Measurements from ENCODE around the gene KDM2B. TPM values are rescaled to one million over a fixed set of nuclear protein-coding genes. Genes with fewer than 3 reads are reported as not detected.
A peak's percentile ranks its signal among the peaks of the same experiment; 100 is the strongest.

The KDM2B gene
- polyA plus RNA-seq, 2 of the 4 experiments (the other 2 are of a cell fraction): 10.4 to 18.4 TPM

DNA sequence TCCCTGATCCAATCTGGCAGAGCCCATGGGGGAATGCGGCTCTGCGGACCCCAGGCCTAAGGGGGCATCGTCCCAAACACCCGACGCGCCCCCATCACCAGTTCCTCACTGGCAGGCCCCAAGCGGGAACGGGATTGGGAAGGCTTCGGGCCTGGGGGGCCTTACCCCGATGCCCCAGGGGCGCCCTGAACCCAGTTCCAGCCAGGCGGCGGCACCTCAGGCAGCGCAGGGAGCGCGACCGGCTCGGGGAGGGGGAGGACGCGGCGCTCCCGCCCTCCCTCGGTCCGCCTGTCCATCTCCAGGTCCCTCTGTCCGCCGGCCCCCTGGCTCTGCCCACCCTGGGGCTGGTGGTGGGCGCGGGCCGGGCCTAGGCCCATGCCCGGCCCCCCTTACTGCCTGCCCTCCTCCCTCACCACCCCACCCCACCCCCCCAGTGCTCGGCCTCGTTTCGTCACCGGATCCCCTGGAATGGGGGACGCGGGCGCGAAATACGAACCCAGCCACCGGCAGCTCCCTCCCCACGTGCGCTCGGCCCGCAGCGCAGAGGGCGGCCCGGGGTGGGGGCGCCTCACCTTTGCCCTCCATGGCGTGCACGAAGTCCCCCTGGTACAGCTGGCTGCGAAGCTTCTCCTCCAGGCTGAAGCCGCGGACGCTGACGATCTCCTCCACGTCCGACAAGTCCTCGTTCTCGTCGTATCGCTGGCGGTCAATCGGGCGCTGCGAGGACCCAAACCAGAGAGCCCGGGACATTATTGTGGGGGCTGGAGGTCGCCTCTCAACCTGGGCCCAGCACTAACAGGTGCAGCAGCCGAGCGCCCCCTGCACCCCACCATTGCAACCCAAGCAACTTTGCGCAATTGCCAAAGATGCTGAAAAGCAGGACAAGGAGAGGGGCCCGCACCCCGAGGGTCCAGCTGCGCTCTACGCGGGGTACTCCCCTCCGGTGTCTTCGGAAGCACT is 2.3 kb downstream of the KDM2B start:
- H3K9me3 ChIP-seq: no peaks in the 10 kb centered on the region

DNA sequence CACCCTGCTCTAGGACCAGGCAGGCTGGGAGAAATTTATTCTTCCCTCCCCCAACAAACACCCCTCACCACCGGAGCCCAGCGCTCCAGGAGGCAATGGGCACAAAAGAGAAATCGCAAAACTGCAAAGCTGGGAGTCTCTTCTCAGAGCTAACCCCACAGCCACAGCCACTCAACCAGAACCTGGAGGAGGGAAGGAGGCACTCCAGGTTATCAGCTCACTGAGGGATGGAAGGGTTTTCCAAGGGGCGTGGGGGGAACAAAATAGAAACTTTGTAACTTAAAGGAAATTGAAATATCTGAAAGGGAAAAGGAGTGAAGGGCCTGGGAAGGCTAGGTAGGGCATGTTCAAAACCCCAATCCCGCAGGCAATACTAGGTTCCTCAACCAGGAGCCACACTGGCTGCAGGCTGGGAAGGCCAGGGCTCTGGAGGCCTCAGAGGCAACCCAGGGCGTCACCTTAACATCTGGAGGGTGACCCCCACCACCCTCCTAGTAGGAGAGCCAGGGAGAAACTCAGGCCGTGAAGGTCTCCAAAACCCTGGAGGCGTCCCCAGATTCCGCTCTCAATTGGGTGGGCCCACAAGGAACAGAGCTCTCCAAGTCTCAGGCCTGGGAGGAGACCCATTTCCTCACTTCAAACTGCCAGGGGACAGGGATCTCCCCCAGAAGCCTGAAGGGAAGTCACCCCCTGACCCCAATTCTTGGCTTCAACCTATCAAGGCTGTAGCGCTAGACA is 3.2 kb downstream of the KDM2B start:
- ChIA-PET POLR2A (interaction anchor here (1.0 to 1.2 kb wide), 3 partner anchors 25 to 49 kb away, joined by 3 to 6 read pairs (median 4); partner anchors contain the start of gene ORAI1), CTCF (interaction anchor here (1.0 to 6.5 kb wide), 9 partner anchors 18 to 105 kb away, joined by 3 to 49 read pairs (median 4); partner anchors contain the start of gene ORAI1)
- H3K4me2 ChIP-seq: peak overlapping the region; percentile 90
- peak overlapping the region; percentile 59 to 94 for H3K27ac ChIP-seq
- peaks cover 46% of the 10 kb centered on the region for H3K4me1 ChIP-seq
- WGBS (ENCODE audit: missing lambda C conversion rate): 82% methylated on average over 10 of the region's 10 CpGs
- no peak for DNase-seq (ENCODE audit: low read depth in 1 of 2, low spot score in 1 of 2)
- peak in 1 of 2 experiments; percentile 18; a peak in 3 of 6 replicates for ATAC-seq
- FAIRE-seq: no peak
- H3K4me3 ChIP-seq: no peak overlapping the region
- no peaks in the 10 kb centered on the region for H3K9me3 ChIP-seq
- TF ChIP-seq FOSL2 (IDR thresholded peaks at IDR 0.05) (no peak), FOSL2 (CRISPR knock-in tag; IDR thresholded peaks at IDR 0.05) (no peak), BHLHE40 (IDR thresholded peaks at IDR 0.05; ENCODE audit: low read depth, low read length) (no peak), HOXB13 (CRISPR knock-in tag; IDR thresholded peaks at IDR 0.05; ENCODE audit: low read depth) (no peak), RCOR1 (IDR thresholded peaks at IDR 0.05; ENCODE audit: low read depth, low read length) (no peak), CHD2 (IDR thresholded peaks at IDR 0.05; ENCODE audit: low read length, partially characterized antibody) (no peak), ZNF302 (CRISPR knock-in tag; IDR thresholded peaks at IDR 0.05) (no peak), RFX5 (IDR thresholded peaks at IDR 0.05) (no peak), REST (IDR thresholded peaks at IDR 0.05) (no peak), SREBF2 (IDR thresholded peaks at IDR 0.05) (no peak), KDM5A (IDR thresholded peaks at IDR 0.05) (no peak), NPAS2 (CRISPR knock-in tag; IDR thresholded peaks at IDR 0.05; ENCODE audit: borderline replicate concordance) (no peak), EHF (CRISPR knock-in tag; IDR thresholded peaks at IDR 0.05) (no peak), SMC3 (IDR thresholded peaks at IDR 0.05) (no peak), ESRRA (IDR thresholded peaks at IDR 0.05; ENCODE audit: borderline replicate concordance, low read length) (no peak)
- TF ChIP-seq, protein P1, sequence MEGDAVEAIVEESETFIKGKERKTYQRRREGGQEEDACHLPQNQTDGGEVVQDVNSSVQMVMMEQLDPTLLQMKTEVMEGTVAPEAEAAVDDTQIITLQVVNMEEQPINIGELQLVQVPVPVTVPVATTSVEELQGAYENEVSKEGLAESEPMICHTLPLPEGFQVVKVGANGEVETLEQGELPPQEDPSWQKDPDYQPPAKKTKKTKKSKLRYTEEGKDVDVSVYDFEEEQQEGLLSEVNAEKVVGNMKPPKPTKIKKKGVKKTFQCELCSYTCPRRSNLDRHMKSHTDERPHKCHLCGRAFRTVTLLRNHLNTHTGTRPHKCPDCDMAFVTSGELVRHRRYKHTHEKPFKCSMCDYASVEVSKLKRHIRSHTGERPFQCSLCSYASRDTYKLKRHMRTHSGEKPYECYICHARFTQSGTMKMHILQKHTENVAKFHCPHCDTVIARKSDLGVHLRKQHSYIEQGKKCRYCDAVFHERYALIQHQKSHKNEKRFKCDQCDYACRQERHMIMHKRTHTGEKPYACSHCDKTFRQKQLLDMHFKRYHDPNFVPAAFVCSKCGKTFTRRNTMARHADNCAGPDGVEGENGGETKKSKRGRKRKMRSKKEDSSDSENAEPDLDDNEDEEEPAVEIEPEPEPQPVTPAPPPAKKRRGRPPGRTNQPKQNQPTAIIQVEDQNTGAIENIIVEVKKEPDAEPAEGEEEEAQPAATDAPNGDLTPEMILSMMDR (IDR thresholded peaks at IDR 0.05): no peak
- TF ChIP-seq, protein P2, sequence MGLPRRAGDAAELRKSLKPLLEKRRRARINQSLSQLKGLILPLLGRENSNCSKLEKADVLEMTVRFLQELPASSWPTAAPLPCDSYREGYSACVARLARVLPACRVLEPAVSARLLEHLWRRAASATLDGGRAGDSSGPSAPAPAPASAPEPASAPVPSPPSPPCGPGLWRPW (IDR thresholded peaks at IDR 0.05): no peak

More for the DNA sequence above, 2.3 kb downstream of the KDM2B start:
- DNase-seq (ENCODE audit: low read depth in 1 of 2, low spot score in 1 of 2) (no peak), FAIRE-seq (no peak), ATAC-seq (no peak)
- H3K27ac ChIP-seq: peak overlapping the region; percentile 77 to 94
- ChIA-PET POLR2A (interaction anchor here (3.0 kb wide), 1 partner anchor 47 kb away, joined by 24 read pairs; the partner anchor contains the start of gene ORAI1), CTCF (interaction anchor here (1.0 to 6.5 kb wide), 6 partner anchors 9 to 84 kb away, joined by 3 to 49 read pairs (median 12); partner anchors contain the start of gene ORAI1)
- H3K4me3 ChIP-seq: peak overlapping the region; percentile 54
- H3K4me2 ChIP-seq: peak overlapping the region; percentile 90
- peaks cover 49% of the 10 kb centered on the region for H3K4me1 ChIP-seq
- 93% methylated on average over 58 of the region's 77 CpGs for WGBS (ENCODE audit: missing lambda C conversion rate)
- TF ChIP-seq POLR2A (IDR thresholded peaks at IDR 0.05; ENCODE audit: low read length) (no peak), FOSB (CRISPR knock-in tag; IDR thresholded peaks at IDR 0.05) (no peak), BHLHE40 (IDR thresholded peaks at IDR 0.05; ENCODE audit: low read depth, low read length) (no peak), ZSCAN20 (CRISPR knock-in tag; IDR thresholded peaks at IDR 0.05) (no peak), MAZ (IDR thresholded peaks at IDR 0.05; ENCODE audit: borderline replicate concordance, low read depth, low read length) (no peak), EHF (CRISPR knock-in tag; IDR thresholded peaks at IDR 0.05) (no peak), KDM1A (IDR thresholded peaks at IDR 0.05; ENCODE audit: low read depth) (no peak), SMC3 (IDR thresholded peaks at IDR 0.05) (no peak), MYC (IDR thresholded peaks at IDR 0.05; ENCODE audit: borderline replicate concordance, low read length) (no peak), HDAC2 (IDR thresholded peaks at IDR 0.05) (no peak), CBX2 (IDR thresholded peaks at IDR 0.05; ENCODE audit: borderline replicate concordance, low read depth) (no peak), JUNB (IDR thresholded peaks at IDR 0.05) (no peak), JUN (IDR thresholded peaks at IDR 0.05) (no peak), EHMT2 (IDR thresholded peaks at IDR 0.05; ENCODE audit: low read depth) (no peak), MAFK (IDR thresholded peaks at IDR 0.05; ENCODE audit: partially characterized antibody) (no peak), HOXA7 (CRISPR knock-in tag; IDR thresholded peaks at IDR 0.05) (no peak)
- TF ChIP-seq, protein P2 (IDR thresholded peaks at IDR 0.05): no peak
- TF ChIP-seq, protein P1 (IDR thresholded peaks at IDR 0.05): no peak
